H9 (cell line): ENCODE results near the gene RMRP. TPM values are rescaled to one million over a fixed set of nuclear protein-coding genes. Genes with fewer than 3 reads are reported as not detected.

ENCODE experiments used
- DNase-seq: peaks from one replicate; pipeline ENCODE4 v3.0.0-alpha.2; 2017
- H2AFZ ChIP-seq: one replicate; pipeline ENCODE4 v1.6.1; 2013; ENCODE audit warnings: mild to moderate bottlenecking, low read length, control low read depth, moderate library complexity
- H2AK5ac ChIP-seq: 2 replicates; pipeline ENCODE4 v1.6.1; 2013; ENCODE audit warnings: low read length, control low read depth, mixed read lengths; ENCODE audit not compliant: insufficient read length
- H2BK120ac ChIP-seq: one replicate; pipeline ENCODE4 v1.6.1; 2013; ENCODE audit warnings: low read depth, mild to moderate bottlenecking, low read length, control low read depth, inconsistent platforms; ENCODE audit not compliant: poor library complexity, severe bottlenecking
- H2BK12ac ChIP-seq: 2 replicates; pipeline ENCODE4 v1.6.1; 2013; ENCODE audit warnings: low read length, control low read depth, mixed read lengths, low read depth; ENCODE audit not compliant: insufficient read length
- H2BK15ac ChIP-seq: 2 replicates; pipeline ENCODE4 v1.6.1; 2013; ENCODE audit warnings: low read depth, low read length, control low read depth
- H2BK20ac ChIP-seq: one replicate; pipeline ENCODE4 v1.6.1; 2013; ENCODE audit warnings: low read depth, mild to moderate bottlenecking, low read length, control low read depth, inconsistent platforms; ENCODE audit not compliant: poor library complexity, severe bottlenecking
- H2BK5ac ChIP-seq: 2 replicates; pipeline ENCODE4 v1.6.1; 2013; ENCODE audit warnings: low read length, control low read depth, mixed read lengths; ENCODE audit not compliant: insufficient read length
- H3K14ac ChIP-seq: 2 replicates; pipeline ENCODE4 v1.6.1; 2013; ENCODE audit warnings: low read length, control low read depth; ENCODE audit not compliant: insufficient read depth
- H3K18ac ChIP-seq: 2 replicates; pipeline ENCODE4 v1.6.1; 2013; ENCODE audit warnings: low read depth, mild to moderate bottlenecking, mixed read lengths, low read length, control low read depth; ENCODE audit not compliant: insufficient read length
- H3K23ac ChIP-seq: 2 replicates; pipeline ENCODE4 v1.6.1; 2013; ENCODE audit warnings: low read length, control low read depth, mixed read lengths, low read depth; ENCODE audit not compliant: insufficient read length
- H3K23me2 ChIP-seq: 2 replicates; pipeline ENCODE4 v1.6.1; 2013; ENCODE audit warnings: low read depth, mild to moderate bottlenecking, mixed read lengths, low read length, control low read depth; ENCODE audit not compliant: insufficient read length, poor library complexity, severe bottlenecking
- H3K27ac ChIP-seq: 2 replicates; pipeline ENCODE4 v1.5.1; 2013; ENCODE audit warnings: low read length, control low read depth, mixed read lengths, low read depth; ENCODE audit not compliant: insufficient read length
- H3K27me3 ChIP-seq: 2 replicates; pipeline ENCODE4 v1.6.1; 2013; ENCODE audit warnings: low read length, control low read depth, inconsistent platforms; ENCODE audit not compliant: insufficient read depth
- H3K4ac ChIP-seq: 2 replicates; pipeline ENCODE4 v1.6.1; 2013; ENCODE audit warnings: low read depth, mild to moderate bottlenecking, control low read depth, inconsistent platforms, low read length, moderate library complexity
- H3K4me1 ChIP-seq: 2 replicates; pipeline ENCODE4 v1.6.1; 2013; ENCODE audit warnings: low read length, control low read depth, inconsistent platforms; ENCODE audit not compliant: insufficient read depth
- H3K4me2 ChIP-seq: 2 replicates; pipeline ENCODE4 v1.6.1; 2013; ENCODE audit warnings: low read length, control low read depth, mixed read lengths; ENCODE audit not compliant: insufficient read length, insufficient read depth
- H3K56ac ChIP-seq: 2 replicates; pipeline ENCODE4 v1.6.1; 2013; ENCODE audit warnings: low read depth, mild to moderate bottlenecking, mixed read lengths, low read length, control low read depth; ENCODE audit not compliant: insufficient read length
- H3K79me1 ChIP-seq: 2 replicates; pipeline ENCODE4 v1.6.1; 2013; ENCODE audit warnings: low read depth, mild to moderate bottlenecking, moderate library complexity, low read length, control low read depth, inconsistent platforms; ENCODE audit not compliant: insufficient read depth, poor library complexity, severe bottlenecking
- H3K79me2 ChIP-seq: 2 replicates; pipeline ENCODE4 v1.6.1; 2013; ENCODE audit warnings: low read length, control low read depth, inconsistent platforms; ENCODE audit not compliant: insufficient read depth
- H3K9ac ChIP-seq: 2 replicates; pipeline ENCODE4 v1.6.1; 2013; ENCODE audit warnings: low read length, control low read depth, mixed read lengths; ENCODE audit not compliant: insufficient read length; ENCODE audit errors: extremely low read depth
- H3K9me3 ChIP-seq: one replicate; pipeline ENCODE4 v1.6.1; 2013; ENCODE audit warnings: low read depth, low read length, inconsistent platforms; ENCODE audit not compliant: control insufficient read depth
- H3T11ph ChIP-seq: one replicate; pipeline ENCODE4 v1.6.1; 2013; ENCODE audit warnings: mild to moderate bottlenecking, low read length, control low read depth, inconsistent platforms
- H4K20me1 ChIP-seq: one replicate; pipeline ENCODE4 v1.6.1; 2013; ENCODE audit not compliant: control insufficient read depth, insufficient read length, insufficient read depth
- H4K5ac ChIP-seq: 2 replicates; pipeline ENCODE4 v1.6.1; 2013; ENCODE audit warnings: low read depth, mild to moderate bottlenecking, mixed read lengths, low read length, control low read depth; ENCODE audit not compliant: insufficient read length
- H4K8ac ChIP-seq: replicated peaks from 2 replicates; pipeline ENCODE4 v1.6.1; 2013; ENCODE audit warnings: low read length, control low read depth, mixed read lengths, low read depth; ENCODE audit not compliant: insufficient read length
- H4K91ac ChIP-seq: 2 replicates; pipeline ENCODE4 v1.6.1; 2013; ENCODE audit warnings: low read depth, mild to moderate bottlenecking, moderate library complexity, mixed read lengths, low read length, control low read depth; ENCODE audit not compliant: insufficient read length
- H3K27ac Mint-ChIP-seq, 3 experiments: 2 replicates in 2 of 3; 3 replicates in 1 of 3; pipeline ENCODE4 v1.8.0; 2020 to 2021; ENCODE audit warnings: mixed read lengths in 3 of 3, mild to moderate bottlenecking in 1 of 3, moderate library complexity in 1 of 3
- H3K27me3 Mint-ChIP-seq: 2 replicates; pipeline ENCODE4 v1.8.0; 2021; ENCODE audit warnings: low read depth, mild to moderate bottlenecking, moderate library complexity, mixed read lengths
- H3K36me3 Mint-ChIP-seq, 3 experiments: 2 replicates in 2 of 3; 3 replicates in 1 of 3; pipeline ENCODE4 v1.8.0; 2020 to 2021; ENCODE audit warnings: low read depth in 3 of 3, mixed read lengths in 3 of 3; ENCODE audit not compliant: insufficient read depth in 1 of 3
- H3K4me1 Mint-ChIP-seq, 2 experiments: 2 replicates each; pipeline ENCODE4 v1.8.0; 2020; ENCODE audit warnings: mixed read lengths in 2 of 2
- H3K4me3 Mint-ChIP-seq, 2 experiments: 2 replicates in 1 of 2; 3 replicates in 1 of 2; pipeline ENCODE4 v1.8.0; 2020 to 2021; ENCODE audit warnings: mild to moderate bottlenecking in 2 of 2, mixed read lengths in 2 of 2, moderate library complexity in 1 of 2
- H3K9me3 Mint-ChIP-seq, 2 experiments: 2 replicates in 1 of 2; 3 replicates in 1 of 2; pipeline ENCODE4 v1.8.0; 2020; ENCODE audit warnings: mild to moderate bottlenecking in 2 of 2, mixed read lengths in 2 of 2, moderate library complexity in 1 of 2
- CTCF ChIP-seq: fragments of 200-600 bp; sonication (generic); conservative IDR thresholded peaks from 3 replicates; pipeline ENCODE4 v1.8.0; 2021; ENCODE audit warnings: antibody characterized with exemption, mild to moderate bottlenecking
- WGBS: extraction: QIAGEN DNeasy Blood & Tissue Kit; methylation state at CpG from one replicate; pipeline ENCODE4 v1.1.7; 2013; ENCODE audit warnings: missing lambda C conversion rate, low lambda C conversion rate, mixed read lengths; ENCODE audit not compliant: insufficient read length; ENCODE audit errors: extremely low coverage; 5-methylcytosine and 5-hydroxymethylcytosine counted together
- total RNA-seq: library from RNA; stranded (reverse); gene quantifications from 2 replicates; pipeline ENCODE4 v1.2.1, GENCODE V29; 2021

Gene RMRP
- total RNA-seq, 1 experiment from 2014 or later, result 18,417 TPM

- peak within 1 kb of the TSS; percentile 76 for H3K4me2 ChIP-seq
- H4K20me1 ChIP-seq, result no peaks in the 10 kb centered on the region
- H3K4ac ChIP-seq, result no peak within 1 kb of the TSS; the same call in 1 of the 2 replicates
- peaks cover 11% of the 10 kb centered on the region for H3K23me2 ChIP-seq
- peaks cover 24 to 27% of the 10 kb centered on the region in 2 experiments for H3K4me1 Mint-ChIP-seq
- no peak within 1 kb of the TSS for H2BK12ac ChIP-seq
- no peak within 1 kb of the TSS for H3K56ac ChIP-seq
- TF ChIP-seq CTCF, result peak; percentile 90
- no peak within 1 kb of the TSS for H4K91ac ChIP-seq
- peaks cover 18% of the 10 kb centered on the region for H3K27me3 Mint-ChIP-seq
- H3K36me3 Mint-ChIP-seq, result peaks cover 28 to 37% (median 37%) of the 10 kb centered on the region in 3 experiments
- peaks cover 3% of the 10 kb centered on the region; the same call in 1 of the 2 replicates for H3K4me1 ChIP-seq
- H3K18ac ChIP-seq, result peak within 1 kb of the TSS; percentile 69
- peak; percentile 79 for DNase-seq
- no peak within 1 kb of the TSS for H4K5ac ChIP-seq
- peak within 1 kb of the TSS; percentile 98 to 100 (median 99) for H3K27ac Mint-ChIP-seq
- no peak within 1 kb of the TSS for H2BK15ac ChIP-seq
- peak within 1 kb of the TSS; percentile 77; the same call in 1 of the 2 replicates for H3K14ac ChIP-seq
- H2BK20ac ChIP-seq, result no peak within 1 kb of the TSS
- H3K9ac ChIP-seq, result peak within 1 kb of the TSS; percentile 74
- no CpG with 5 or more reads among the region's 67 CpGs for WGBS
- no peaks in the 10 kb centered on the region for H3K79me2 ChIP-seq
- H3K23ac ChIP-seq, result no peak within 1 kb of the TSS
- no peaks in the 10 kb centered on the region for H3K9me3 ChIP-seq
- H3T11ph ChIP-seq, result peak within 1 kb of the TSS; percentile 57
- no peak within 1 kb of the TSS for H2AFZ ChIP-seq
- H2AK5ac ChIP-seq, result no peak within 1 kb of the TSS
- peaks cover 2 to 3% of the 10 kb centered on the region in 2 experiments; a peak in 3 of 5 replicates for H3K9me3 Mint-ChIP-seq
- peak within 1 kb of the TSS; percentile 83 to 85 for H3K4me3 Mint-ChIP-seq
- H2BK5ac ChIP-seq, result no peak within 1 kb of the TSS
- no peak within 1 kb of the TSS for H4K8ac ChIP-seq
- H3K79me1 ChIP-seq, result no peaks in the 10 kb centered on the region
- H3K27me3 ChIP-seq, result no peaks in the 10 kb centered on the region
- H2BK120ac ChIP-seq, result no peak within 1 kb of the TSS
- peak within 1 kb of the TSS; percentile 50 for H3K27ac ChIP-seq
Observed at GRCh38 chr9:35658137-35658967, 533 bp upstream of the RMRP start, which contains the start of gene CCDC107. TSS of gene CCDC107 (plus strand) at chr9:35658292. CDS start at chr9:35658380, 88 bp downstream.
